Measurements from ENCODE around the gene CNTNAP1. TPM values are rescaled to one million over a fixed set of nuclear protein-coding genes. Genes with fewer than 3 reads are reported as not detected.

CNTNAP1 gene
- total RNA-seq, 5 donors from 2014 or later (not counting 1 experiment from before 2014, with no cell fraction given): 2.2 to 18.3 (median 3.0) TPM

- no peak overlapping the region for H3K27ac Mint-ChIP-seq
- ChIA-PET CTCF (interaction anchor here in 1 of 2 donors (0.5 kb wide), 1 partner anchor 41 kb away, joined by 4 read pairs; no protein-coding TSS in a partner anchor), POLR2A (no interaction called here)
- H3K4me3 ChIP-seq (ENCODE audit: control insufficient read depth in 1 of 2, extremely low read depth in 1 of 2, low read length in 1 of 2): no peak overlapping the region
- H3K36me3 ChIP-seq (ENCODE audit: control insufficient read depth in 2 of 2, extremely low read depth in 1 of 2, insufficient read depth in 1 of 2, low read length in 1 of 2): peaks cover 0 to 5% of the 10 kb centered on the region in 2 donors
- no peaks in the 10 kb centered on the region for H3K27me3 Mint-ChIP-seq
- H3K9me3 ChIP-seq: no peaks in the 10 kb centered on the region
- no peaks in the 10 kb centered on the region for H3K9me3 Mint-ChIP-seq
- peaks cover 0 to 3% of the 10 kb centered on the region in 2 experiments for H3K27me3 ChIP-seq (replicated peaks in 1 of 2; ENCODE audit: control insufficient read depth in 2 of 2, extremely low read depth in 1 of 2, insufficient read depth in 2 of 2, low read length in 1 of 2)
- no peak for ATAC-seq (replicated peaks in 1 of 4)
- no peak overlapping the region for H3K4me3 Mint-ChIP-seq
- no peak for DNase-seq
- no peak overlapping the region for H3K27ac ChIP-seq (ENCODE audit: low read length)
- H3K36me3 Mint-ChIP-seq: peaks cover 4% of the 10 kb centered on the region
- no peaks in the 10 kb centered on the region for H3K4me1 Mint-ChIP-seq
- H3K4me1 ChIP-seq (ENCODE audit: control insufficient read depth in 1 of 2, extremely low read depth in 1 of 2, insufficient read depth in 2 of 2, low read length in 2 of 2): no peaks in the 10 kb centered on the region
- 88% methylated on average over 7 of the region's 12 CpGs for WGBS (ENCODE audit: insufficient coverage)
Observed at GRCh38 chr17:42691021-42691545, 8.8 kb downstream of the CNTNAP1 start.

- H3K4me3 ChIP-seq (ENCODE audit: control insufficient read depth in 1 of 2, extremely low read depth in 1 of 2, low read length in 1 of 2): no peak overlapping the region
- no peaks in the 10 kb centered on the region for H3K4me1 ChIP-seq (ENCODE audit: control insufficient read depth in 1 of 2, extremely low read depth in 1 of 2, insufficient read depth in 2 of 2, low read length in 2 of 2)
- H3K4me3 Mint-ChIP-seq: no peak overlapping the region
- H3K27ac Mint-ChIP-seq: no peak overlapping the region
- H3K4me1 Mint-ChIP-seq: no peaks in the 10 kb centered on the region
- H3K27me3 Mint-ChIP-seq: no peaks in the 10 kb centered on the region
- WGBS (ENCODE audit: insufficient coverage): 92% methylated on average over 8 of the region's 11 CpGs
- no peak overlapping the region for H3K27ac ChIP-seq (ENCODE audit: low read length)
- peaks cover 0 to 3% of the 10 kb centered on the region in 2 experiments for H3K27me3 ChIP-seq (replicated peaks in 1 of 2; ENCODE audit: control insufficient read depth in 2 of 2, extremely low read depth in 1 of 2, insufficient read depth in 2 of 2, low read length in 1 of 2)
- H3K9me3 Mint-ChIP-seq: no peaks in the 10 kb centered on the region
- ChIA-PET POLR2A (no interaction called here), CTCF (no interaction called here)
- peaks cover 0 to 5% of the 10 kb centered on the region in 2 donors for H3K36me3 ChIP-seq (ENCODE audit: control insufficient read depth in 2 of 2, extremely low read depth in 1 of 2, insufficient read depth in 1 of 2, low read length in 1 of 2)
- no peaks in the 10 kb centered on the region for H3K9me3 ChIP-seq
- DNase-seq: no peak
- ATAC-seq (replicated peaks in 1 of 4): no peak
- H3K36me3 Mint-ChIP-seq: peaks cover 4% of the 10 kb centered on the region
Observed at GRCh38 chr17:42692489-42692888, 10.2 kb downstream of the CNTNAP1 start.

GRCh38 chr17:42694524-42694923, 12.2 kb downstream of the CNTNAP1 start:
- CTCF ChIA-PET: no interaction called here
- Histone ChIP-seq H3K36me3 (ENCODE audit: control insufficient read depth in 2 of 2, extremely low read depth in 1 of 2, insufficient read depth in 1 of 2, low read length in 1 of 2) (peaks cover 0 to 5% of the 10 kb centered on the region in 2 donors), H3K9me3 (no peaks in the 10 kb centered on the region), H3K27ac (ENCODE audit: low read length) (no peak overlapping the region), H3K4me3 (ENCODE audit: control insufficient read depth in 1 of 2, extremely low read depth in 1 of 2, low read length in 1 of 2) (no peak overlapping the region), H3K27me3 (replicated peaks in 1 of 2; ENCODE audit: control insufficient read depth in 2 of 2, extremely low read depth in 1 of 2, insufficient read depth in 2 of 2, low read length in 1 of 2) (no peaks in the 10 kb centered on the region), H3K4me1 (ENCODE audit: control insufficient read depth in 1 of 2, extremely low read depth in 1 of 2, insufficient read depth in 2 of 2, low read length in 2 of 2) (no peaks in the 10 kb centered on the region)
- no peaks in the 10 kb centered on the region for H3K9me3 Mint-ChIP-seq
- DNase-seq (no peak), ATAC-seq (replicated peaks in 1 of 4) (no peak)
- no peak overlapping the region for H3K27ac Mint-ChIP-seq
- no peak overlapping the region for H3K4me3 Mint-ChIP-seq
- no peaks in the 10 kb centered on the region for H3K4me1 Mint-ChIP-seq
- WGBS (ENCODE audit: insufficient coverage): no CpG with 5 or more reads among the region's 3 CpGs
- H3K36me3 Mint-ChIP-seq: peaks cover 13% of the 10 kb centered on the region
- H3K27me3 Mint-ChIP-seq: no peaks in the 10 kb centered on the region
- POLR2A ChIA-PET: no interaction called here

GRCh38 chr17:42695500-42695899, 13.2 kb downstream of the CNTNAP1 start:
- H3K4me3 ChIP-seq (ENCODE audit: control insufficient read depth in 1 of 2, extremely low read depth in 1 of 2, low read length in 1 of 2): no peak overlapping the region
- 99% methylated on average over 19 of the region's 20 CpGs for WGBS (ENCODE audit: insufficient coverage)
- Mint-ChIP-seq H3K4me1 (no peaks in the 10 kb centered on the region), H3K36me3 (peaks cover 14% of the 10 kb centered on the region), H3K27ac (no peak overlapping the region), H3K4me3 (no peak overlapping the region), H3K27me3 (no peaks in the 10 kb centered on the region), H3K9me3 (no peaks in the 10 kb centered on the region)
- H3K27ac ChIP-seq (ENCODE audit: low read length): no peak overlapping the region
- ChIA-PET POLR2A (no interaction called here), CTCF (no interaction called here)
- no peaks in the 10 kb centered on the region for H3K9me3 ChIP-seq
- no peaks in the 10 kb centered on the region for H3K27me3 ChIP-seq (replicated peaks in 1 of 2; ENCODE audit: control insufficient read depth in 2 of 2, extremely low read depth in 1 of 2, insufficient read depth in 2 of 2, low read length in 1 of 2)
- H3K4me1 ChIP-seq (ENCODE audit: control insufficient read depth in 1 of 2, extremely low read depth in 1 of 2, insufficient read depth in 2 of 2, low read length in 2 of 2): no peaks in the 10 kb centered on the region
- ATAC-seq (replicated peaks in 1 of 4): no peak
- no peak for DNase-seq
- H3K36me3 ChIP-seq (ENCODE audit: control insufficient read depth in 2 of 2, extremely low read depth in 1 of 2, insufficient read depth in 1 of 2, low read length in 1 of 2): peaks cover 4 to 9% of the 10 kb centered on the region in 2 donors

GRCh38 chr17:42697108-42697811, 14.9 kb downstream of the CNTNAP1 start:
- no peaks in the 10 kb centered on the region for H3K9me3 Mint-ChIP-seq
- 94% methylated on average over 14 of the region's 19 CpGs for WGBS (ENCODE audit: insufficient coverage)
- no peaks in the 10 kb centered on the region for H3K27me3 Mint-ChIP-seq
- Histone ChIP-seq H3K27me3 (replicated peaks in 1 of 2; ENCODE audit: control insufficient read depth in 2 of 2, extremely low read depth in 1 of 2, insufficient read depth in 2 of 2, low read length in 1 of 2) (no peaks in the 10 kb centered on the region), H3K4me1 (ENCODE audit: control insufficient read depth in 1 of 2, extremely low read depth in 1 of 2, insufficient read depth in 2 of 2, low read length in 2 of 2) (no peaks in the 10 kb centered on the region), H3K27ac (ENCODE audit: low read length) (no peak overlapping the region), H3K9me3 (no peaks in the 10 kb centered on the region), H3K36me3 (ENCODE audit: control insufficient read depth in 2 of 2, extremely low read depth in 1 of 2, insufficient read depth in 1 of 2, low read length in 1 of 2) (peaks cover 12 to 22% of the 10 kb centered on the region in 2 donors), H3K4me3 (ENCODE audit: control insufficient read depth in 1 of 2, extremely low read depth in 1 of 2, low read length in 1 of 2) (no peak overlapping the region)
- no peaks in the 10 kb centered on the region for H3K4me1 Mint-ChIP-seq
- DNase-seq (no peak), ATAC-seq (replicated peaks in 1 of 4) (no peak)
- no peak overlapping the region for H3K27ac Mint-ChIP-seq
- no peak overlapping the region for H3K4me3 Mint-ChIP-seq
- POLR2A ChIA-PET: no interaction called here
- peaks cover 29% of the 10 kb centered on the region for H3K36me3 Mint-ChIP-seq
- CTCF ChIA-PET: no interaction called here

GRCh38 chr17:42698736-42699414, 16.5 kb downstream of the CNTNAP1 start:
- H3K4me3 Mint-ChIP-seq: no peak overlapping the region
- POLR2A ChIA-PET: no interaction called here
- H3K27me3 ChIP-seq (replicated peaks in 1 of 2; ENCODE audit: control insufficient read depth in 2 of 2, extremely low read depth in 1 of 2, insufficient read depth in 2 of 2, low read length in 1 of 2): no peaks in the 10 kb centered on the region
- CTCF ChIA-PET: interaction anchor here in 1 of 2 donors (0.6 kb wide), 1 partner anchor 271 kb away, joined by 3 read pairs; no protein-coding TSS in a partner anchor
- ATAC-seq (replicated peaks in 1 of 4) (no peak), DNase-seq (no peak)
- no peak overlapping the region for H3K27ac ChIP-seq (ENCODE audit: low read length)
- no peak overlapping the region for H3K4me3 ChIP-seq (ENCODE audit: control insufficient read depth in 1 of 2, extremely low read depth in 1 of 2, low read length in 1 of 2)
- H3K36me3 Mint-ChIP-seq: peaks cover 42% of the 10 kb centered on the region
- H3K9me3 ChIP-seq: no peaks in the 10 kb centered on the region
- 82% methylated on average over 2 of the region's 2 CpGs for WGBS (ENCODE audit: insufficient coverage)
- no peak overlapping the region for H3K27ac Mint-ChIP-seq
- H3K4me1 ChIP-seq (ENCODE audit: control insufficient read depth in 1 of 2, extremely low read depth in 1 of 2, insufficient read depth in 2 of 2, low read length in 2 of 2): no peaks in the 10 kb centered on the region
- H3K27me3 Mint-ChIP-seq: no peaks in the 10 kb centered on the region
- no peaks in the 10 kb centered on the region for H3K9me3 Mint-ChIP-seq
- H3K36me3 ChIP-seq (ENCODE audit: control insufficient read depth in 2 of 2, extremely low read depth in 1 of 2, insufficient read depth in 1 of 2, low read length in 1 of 2): peaks cover 12 to 38% of the 10 kb centered on the region in 2 donors
- peaks cover 0 to under 1% (median 0%) of the 10 kb centered on the region in 3 donors for H3K4me1 Mint-ChIP-seq

Data from T-cell (primary cell).